Liver (tissue), 9 donors: ENCODE results near the gene SPTLC3. TPM values are rescaled to one million over a fixed set of nuclear protein-coding genes. Genes with fewer than 3 reads are reported as not detected.

Experiments used
- DNase-seq: peaks from one replicate; pipeline ENCODE4 v3.0.0-alpha.2; 2017; ENCODE audit warnings: low spot score
- H3K27ac ChIP-seq, 2 donors: one replicate each; pipeline ENCODE4 v1.7.0; 2013; ENCODE audit warnings: inconsistent platforms in 2 of 2, low read length in 2 of 2, control low read depth in 1 of 2, low read depth in 1 of 2, mild to moderate bottlenecking in 1 of 2
- H3K27me3 ChIP-seq, 4 donors: one replicate each; pipeline versions ENCODE4 v1.6.1 to v1.7.0; 2013; ENCODE audit warnings: low read length in 3 of 4, inconsistent platforms in 1 of 4, mild to moderate bottlenecking in 1 of 4, moderate library complexity in 1 of 4; ENCODE audit not compliant: control insufficient read depth in 4 of 4, insufficient read depth in 4 of 4
- H3K36me3 ChIP-seq, 4 donors: one replicate each; pipeline versions ENCODE4 v1.6.1 to v1.7.0; 2013; ENCODE audit warnings: low read length in 3 of 4, mild to moderate bottlenecking in 3 of 4, low read depth in 1 of 4, moderate library complexity in 1 of 4; ENCODE audit not compliant: control insufficient read depth in 4 of 4, insufficient read depth in 3 of 4
- H3K4me1 ChIP-seq, 4 donors: one replicate each; pipeline versions ENCODE4 v1.6.1 to v1.7.0; 2013; ENCODE audit warnings: low read length in 3 of 4, mild to moderate bottlenecking in 3 of 4, moderate library complexity in 1 of 4; ENCODE audit not compliant: control insufficient read depth in 4 of 4, insufficient read depth in 4 of 4
- H3K4me3 ChIP-seq, 3 donors: one replicate each; pipeline versions ENCODE4 v1.6.1 to v1.7.0; 2013; ENCODE audit warnings: low read length in 3 of 3, control low read depth in 1 of 3, low read depth in 1 of 3, mild to moderate bottlenecking in 1 of 3
- H3K9ac ChIP-seq, 2 donors: one replicate each; pipeline ENCODE4 v1.7.0; 2013; ENCODE audit warnings: low read length in 2 of 2, mild to moderate bottlenecking in 2 of 2, moderate library complexity in 2 of 2, control low read depth in 1 of 2, low read depth in 1 of 2
- H3K9me3 ChIP-seq, 4 donors: one replicate each; pipeline versions ENCODE4 v1.6.1 to v1.7.0; 2013; ENCODE audit warnings: low read length in 3 of 4; ENCODE audit not compliant: control insufficient read depth in 4 of 4
- ATF3 ChIP-seq: IDR thresholded peaks from 2 replicates; pipeline ENCODE4 v1.6.1; 2016; ENCODE audit warnings: antibody characterized with exemption
- CTCF ChIP-seq: fragments of 150-350 bp; IDR thresholded peaks from 2 replicates; pipeline ENCODE4 v1.5.1; 2017; ENCODE audit warnings: improper control_type of control experiment, low read depth, low read length; ENCODE audit not compliant: missing input control
- EGR1 ChIP-seq, 2 donors: IDR thresholded peaks; 2 replicates each; pipeline ENCODE4 v1.6.1; 2016 to 2018; ENCODE audit warnings: antibody characterized with exemption in 2 of 2, low read depth in 2 of 2
- FOXA1 ChIP-seq: IDR thresholded peaks from 2 replicates; pipeline ENCODE4 v1.6.1; 2016; ENCODE audit warnings: antibody characterized with exemption
- FOXA2 ChIP-seq: IDR thresholded peaks from 2 replicates; pipeline ENCODE4 v1.6.1; 2016; ENCODE audit warnings: antibody characterized with exemption
- GABPA ChIP-seq, 2 donors: IDR thresholded peaks in 1 of 2; conservative IDR thresholded peaks in 1 of 2; 2 replicates each; pipeline ENCODE4 v1.6.1; 2016; ENCODE audit warnings: antibody characterized with exemption in 2 of 2, mild to moderate bottlenecking in 1 of 2, moderate library complexity in 1 of 2
- HNF4A ChIP-seq, 2 donors: conservative IDR thresholded peaks; 2 replicates each; pipeline ENCODE4 v1.6.1; 2016; ENCODE audit warnings: antibody characterized with exemption in 2 of 2, mild to moderate bottlenecking in 2 of 2
- HNF4G ChIP-seq: IDR thresholded peaks from 2 replicates; pipeline ENCODE4 v1.6.1; 2016; ENCODE audit warnings: antibody characterized with exemption
- JUND ChIP-seq, 2 donors: IDR thresholded peaks; 2 replicates each; pipeline ENCODE4 v1.6.1; 2016; ENCODE audit warnings: antibody characterized with exemption in 2 of 2
- MAX ChIP-seq: IDR thresholded peaks from 2 replicates; pipeline ENCODE4 v1.6.1; 2016; ENCODE audit warnings: antibody characterized with exemption
- NR2F2 ChIP-seq: IDR thresholded peaks from 2 replicates; pipeline ENCODE4 v1.6.1; 2016; ENCODE audit warnings: antibody characterized with exemption
- RAD21 ChIP-seq, 2 donors: IDR thresholded peaks; 2 replicates each; pipeline ENCODE4 v1.6.1; 2016; ENCODE audit warnings: antibody characterized with exemption in 2 of 2, mild to moderate bottlenecking in 2 of 2
- REST ChIP-seq: IDR thresholded peaks from 2 replicates; pipeline ENCODE4 v1.6.1; 2016; ENCODE audit warnings: antibody characterized with exemption, mild to moderate bottlenecking
- RXRA ChIP-seq, 2 donors: IDR thresholded peaks; 2 replicates each; pipeline ENCODE4 v1.6.1; 2017 to 2018; ENCODE audit warnings: antibody characterized with exemption in 2 of 2, mild to moderate bottlenecking in 1 of 2
- TAF1 ChIP-seq: conservative IDR thresholded peaks from 2 replicates; pipeline ENCODE4 v1.6.1; 2016; ENCODE audit warnings: antibody characterized with exemption, mild to moderate bottlenecking
- YY1 ChIP-seq: IDR thresholded peaks from 2 replicates; pipeline ENCODE4 v1.6.1; 2016; ENCODE audit warnings: antibody characterized with exemption, mild to moderate bottlenecking
- ZBTB33 ChIP-seq: IDR thresholded peaks from 2 replicates; pipeline ENCODE4 v1.6.1; 2016; ENCODE audit warnings: antibody characterized with exemption
- WGBS: extraction: QIAGEN DNeasy Blood & Tissue Kit; methylation state at CpG from one replicate; pipeline ENCODE4 v1.1.7; 2013; 5-methylcytosine and 5-hydroxymethylcytosine counted together
- polyA plus RNA-seq, 2 donors: library from polyadenylated mRNA; stranded (reverse) in 1 of 2; unstranded in 1 of 2; fragments of 200-250 nt in 1 of 2; fragments of >200 nt in 1 of 2; fragmentation: Nextera tagmentation in 1 of 2; extraction: Ambion mirVana in 1 of 2; gene quantifications; one replicate each; pipeline versions ENCODE4 v1.2.1 to v1.2.3, GENCODE V29; 2013 to 2015
- total RNA-seq, 2 donors: library from RNA; depleted of rRNA; stranded (reverse); fragments of >200 nt; gene quantifications; one replicate each; pipeline ENCODE4 v1.2.3, GENCODE V29; 2014
- donor health status: healthy.
- donor health status: healthy.
- donor health status: healthy.
- donor health status: healthy.
- donor health status: healthy.

Gene SPTLC3
- total and polyA plus RNA-seq, 4 donors, result 4.2 to 40.9 (median 20.4) TPM

- H3K9ac ChIP-seq, result no peak overlapping the region
- no peaks in the 10 kb centered on the region for H3K9me3 ChIP-seq
- H3K27ac ChIP-seq, result no peak overlapping the region
- H3K4me3 ChIP-seq, result no peak overlapping the region
- peaks cover 0 to 5% (median 4%) of the 10 kb centered on the region in 4 donors for H3K36me3 ChIP-seq
- TF ChIP-seq RAD21 (IDR thresholded peaks at IDR 0.05) (no peak), FOXA1 (no peak), FOXA2 (no peak), HNF4A (conservative IDR thresholded peaks at IDR 0.05) (no peak), YY1 (no peak), ZBTB33 (no peak), NR2F2 (no peak), EGR1 (IDR thresholded peaks at IDR 0.05; ENCODE audit: low read depth in 2 of 2) (no peak), GABPA (IDR thresholded peaks at IDR 0.05 in 1 of 2, conservative IDR thresholded peaks at IDR 0.05 in 1 of 2) (no peak), TAF1 (no peak), ATF3 (no peak), REST (no peak), RXRA (IDR thresholded peaks at IDR 0.05) (no peak), CTCF (no peak), HNF4G (no peak), JUND (IDR thresholded peaks at IDR 0.05) (no peak), MAX (no peak)
- H3K27me3 ChIP-seq, result no peaks in the 10 kb centered on the region
- H3K4me1 ChIP-seq, result no peaks in the 10 kb centered on the region
- 89% methylated on average over 1 of the region's 1 CpG for WGBS
- DNase-seq, result no peak
These were observed 73.1 kb downstream of the SPTLC3 start for GRCh38 chr20:13081877-13082276.

- TF ChIP-seq YY1, result no peak
- no peak for DNase-seq
- Histone ChIP-seq H3K27me3 (no peaks in the 10 kb centered on the region), H3K4me1 (no peaks in the 10 kb centered on the region), H3K27ac (no peak overlapping the region), H3K4me3 (no peak overlapping the region), H3K9ac (no peak overlapping the region), H3K36me3 (peaks cover 0 to 5% (median 4%) of the 10 kb centered on the region in 4 donors), H3K9me3 (no peaks in the 10 kb centered on the region)
These were observed 73.6 kb downstream of the SPTLC3 start for GRCh38 chr20:13082378-13082777.
